Fibroblast of skin of right biceps (primary cell): ENCODE data around the gene TMEM255B.
"Not testable (repeated sequence)": the region's sequence is repeated elsewhere in the genome, so short reads cannot be mapped to it uniquely, and the experiment has no call there.

ENCODE experiments used
- DNase-seq: peaks from one replicate; pipeline ENCODE4 v3.0.0-alpha.2; 2013

Gene TMEM255B

GRCh38 chr13:113758651-113759524, at the start of gene TMEM255B:
Gene TMEM255B (plus strand): TSS chr13:113759226. CDS start chr13:113759270, 44 bp downstream.
- peak; percentile 69 for DNase-seq

- no peak for DNase-seq
These were observed 36.1 kb upstream of the TMEM255B start for GRCh38 chr13:113722921-113723320.

DNA sequence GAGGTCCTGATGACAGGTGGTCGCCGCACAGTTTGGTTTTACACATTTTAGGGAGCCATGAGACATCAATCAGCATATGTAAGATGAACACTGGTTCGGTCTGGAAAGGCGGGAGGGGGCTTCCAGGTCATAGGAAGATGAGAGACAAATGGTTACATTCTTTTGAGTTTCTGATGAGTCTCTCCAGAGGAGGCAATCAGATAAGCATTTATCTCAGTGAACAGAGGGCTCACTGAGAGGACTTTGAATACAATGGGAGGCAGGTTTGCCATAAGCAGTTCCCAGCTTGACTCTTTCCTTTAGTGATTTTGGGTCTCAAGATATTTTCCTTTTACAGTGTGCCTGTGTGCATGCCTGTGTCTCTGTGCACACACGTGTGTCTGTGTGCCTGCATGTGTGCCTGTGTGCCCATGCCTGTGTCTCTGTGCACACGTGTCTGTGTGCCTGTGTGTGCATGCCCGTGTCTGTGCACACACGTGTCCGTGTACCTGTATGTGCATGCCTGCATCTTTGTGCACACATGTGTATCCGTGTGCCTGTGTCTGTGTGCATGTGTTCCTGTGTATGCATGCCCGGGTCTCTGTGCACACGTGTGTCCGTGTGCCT, 35.5 kb upstream of the TMEM255B start:
- DNase-seq, result no peak

GRCh38 chr13:113724016-113724758, 34.8 kb upstream of the TMEM255B start:
- DNase-seq, result no peak

DNA sequence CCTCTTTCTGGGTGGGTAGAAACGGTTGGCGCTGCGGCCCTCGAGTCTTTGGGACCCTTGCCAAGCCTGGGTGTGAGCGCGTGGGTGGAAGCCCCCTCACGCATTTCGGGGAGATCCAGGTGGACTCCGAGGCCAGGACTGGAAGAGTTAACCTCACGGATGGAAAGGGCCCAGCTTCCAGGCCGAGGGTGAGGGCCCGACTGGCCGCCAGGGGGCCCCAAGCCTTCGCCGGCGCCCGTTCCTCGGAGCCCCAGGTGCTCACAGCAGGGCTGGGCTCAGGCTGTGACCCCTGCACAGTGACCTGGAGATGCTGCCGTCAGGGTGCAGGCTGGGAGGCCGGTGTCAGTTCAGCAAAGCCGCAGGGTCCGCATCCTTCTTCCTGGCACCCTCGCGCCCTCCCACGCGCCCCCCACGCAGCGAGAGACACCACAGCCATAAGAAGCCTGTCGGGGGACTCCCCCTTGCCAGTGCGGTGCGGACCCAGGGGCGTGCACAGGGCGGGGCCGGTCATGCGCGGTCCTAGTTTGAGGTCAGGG, 34.2 kb upstream of the TMEM255B start:
- peak; percentile 58 for DNase-seq

GRCh38 chr13:113725329-113726105, 33.5 kb upstream of the TMEM255B start:
- DNase-seq, result not testable (repeated sequence)

- DNase-seq, result not testable (repeated sequence)
These were observed 32.8 kb upstream of the TMEM255B start for GRCh38 chr13:113726106-113726821.

- peak; percentile 18 for DNase-seq
These were observed 32.0 kb upstream of the TMEM255B start for GRCh38 chr13:113726961-113727411.

DNA sequence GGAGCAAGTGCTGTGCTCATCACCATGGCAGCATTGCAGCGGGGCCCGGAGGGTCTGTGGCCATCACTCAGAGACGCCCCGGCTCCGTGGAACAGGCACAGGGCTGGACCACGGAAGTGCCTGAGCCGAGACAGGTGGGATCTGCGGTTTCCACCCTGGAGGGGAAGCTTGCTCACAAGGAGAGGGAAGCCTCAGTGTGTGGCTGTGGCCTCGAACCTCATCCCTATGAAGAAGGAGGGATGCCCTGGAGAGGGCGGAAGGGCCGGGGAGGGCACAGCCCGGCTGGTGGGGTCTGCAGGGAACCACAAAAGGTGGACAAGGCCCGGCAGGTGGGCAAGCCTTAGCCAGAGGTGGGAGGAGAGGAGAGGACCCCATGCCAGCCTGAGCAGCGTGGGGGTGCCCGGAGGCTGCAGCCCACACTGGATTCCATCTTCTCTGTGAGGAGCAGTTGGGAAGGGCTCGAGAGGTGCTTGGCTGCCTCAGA, 30.4 kb upstream of the TMEM255B start:
- DNase-seq, result no peak

GRCh38 chr13:113729187-113730019, 29.6 kb upstream of the TMEM255B start:
- DNase-seq, result no peak

DNA sequence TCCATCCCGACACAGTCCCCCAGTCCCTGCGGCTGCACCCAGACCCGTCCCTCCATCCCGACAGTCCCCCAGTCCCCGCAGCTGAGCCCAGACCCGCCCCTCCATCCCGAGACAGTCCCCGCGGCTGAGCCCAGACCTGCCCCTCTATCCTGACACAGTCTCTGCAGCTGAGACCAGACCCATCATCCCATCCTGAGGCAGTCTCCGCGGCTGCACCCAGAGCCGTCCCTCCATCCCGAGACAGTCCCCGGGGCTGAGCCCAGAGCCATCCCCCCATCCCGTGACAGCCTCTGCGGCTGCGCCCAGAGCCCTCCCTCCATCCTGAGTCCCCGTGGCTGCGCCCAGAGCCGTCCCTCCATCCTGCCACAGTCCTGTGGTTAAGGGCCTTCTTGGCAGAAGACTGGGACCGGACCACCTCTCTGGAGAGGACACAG, 28.8 kb upstream of the TMEM255B start:
- no peak for DNase-seq

- no peak for DNase-seq
These were observed 28.2 kb upstream of the TMEM255B start for GRCh38 chr13:113730831-113731191.

DNA sequence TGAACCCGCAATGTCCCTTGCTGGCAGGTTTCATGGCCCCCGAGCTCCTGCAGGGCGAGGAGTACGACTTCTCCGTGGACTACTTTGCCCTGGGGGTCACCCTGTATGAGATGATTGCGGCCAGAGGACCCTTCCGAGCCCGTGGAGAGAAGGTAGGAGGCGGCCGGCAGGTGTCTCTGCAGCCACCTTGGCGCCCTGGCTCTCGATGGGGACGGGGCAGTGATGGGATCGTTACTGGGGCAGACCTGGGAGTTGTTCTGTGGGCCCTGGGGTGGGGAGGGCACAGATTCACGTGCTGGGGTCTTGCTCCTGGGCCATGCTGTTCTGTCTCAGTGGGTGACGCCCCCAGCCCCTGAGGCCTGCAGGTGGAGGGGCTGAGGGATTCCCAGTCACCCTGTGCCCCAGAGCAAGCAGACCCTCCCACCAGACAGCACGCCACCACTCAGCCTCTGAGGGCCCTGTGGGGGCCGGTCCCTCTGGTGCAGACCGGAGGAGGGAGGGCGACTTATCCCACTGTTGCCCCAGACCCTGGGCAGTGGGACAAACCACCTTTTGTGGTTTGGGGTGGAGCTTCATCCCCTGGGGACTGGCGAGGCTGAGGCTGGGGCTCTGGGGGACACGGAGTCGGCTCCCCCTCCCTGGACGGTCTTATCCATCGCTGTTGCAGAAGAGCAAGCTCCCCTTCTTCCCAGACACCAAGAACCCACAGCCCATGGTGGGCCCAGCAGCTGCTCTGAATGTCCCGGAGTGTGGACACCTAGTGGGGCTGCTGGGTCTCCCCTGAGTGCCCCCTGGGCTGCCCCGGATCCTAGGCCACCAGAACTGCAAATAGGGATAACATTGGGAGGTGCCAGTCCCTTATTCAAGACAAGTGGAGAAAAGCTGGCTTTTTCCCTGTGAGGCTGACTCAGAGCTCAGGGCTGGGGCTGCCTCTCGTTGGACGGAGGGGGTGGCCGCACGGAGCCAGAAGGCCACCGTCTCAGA, 27.5 kb upstream of the TMEM255B start:
- DNase-seq, result no peak

DNA sequence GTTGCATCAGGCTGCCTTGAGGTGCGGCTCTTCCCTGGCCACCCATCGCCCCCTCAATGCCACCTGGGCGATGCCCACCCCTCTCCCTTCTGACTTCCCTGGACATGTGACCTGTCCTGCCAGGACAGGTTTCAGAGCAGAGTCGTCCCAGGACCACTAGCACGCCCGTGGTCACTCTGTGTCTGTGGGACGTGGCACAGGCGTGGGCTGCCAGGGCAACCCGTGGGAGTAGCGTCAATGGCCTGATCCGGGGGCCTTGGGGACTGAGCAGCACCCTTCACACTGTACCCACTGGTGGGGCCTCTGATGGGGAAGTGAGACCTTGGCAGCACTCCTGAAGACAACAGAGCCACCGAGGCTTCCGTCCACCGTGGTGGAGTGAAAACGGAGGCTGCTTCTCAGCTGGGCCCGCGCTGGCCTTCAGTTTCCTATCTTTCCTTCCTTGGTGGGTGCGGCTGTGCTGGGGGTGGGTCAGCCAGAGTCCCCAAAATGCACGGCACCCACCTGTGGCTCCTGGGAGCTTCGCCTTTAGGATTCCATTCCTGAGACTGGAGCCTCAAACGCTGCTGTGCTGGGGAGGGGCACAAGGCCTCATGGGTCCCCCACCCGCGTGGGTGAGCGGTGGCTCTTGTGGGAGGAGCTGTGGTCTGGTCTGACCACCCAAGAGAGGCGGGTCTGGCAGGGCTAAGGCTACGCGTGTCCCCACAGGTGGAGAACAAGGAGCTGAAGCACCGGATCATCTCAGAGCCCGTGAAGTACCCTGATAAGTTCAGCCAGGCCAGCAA, 26.7 kb upstream of the TMEM255B start:
- DNase-seq, result no peak

DNA sequence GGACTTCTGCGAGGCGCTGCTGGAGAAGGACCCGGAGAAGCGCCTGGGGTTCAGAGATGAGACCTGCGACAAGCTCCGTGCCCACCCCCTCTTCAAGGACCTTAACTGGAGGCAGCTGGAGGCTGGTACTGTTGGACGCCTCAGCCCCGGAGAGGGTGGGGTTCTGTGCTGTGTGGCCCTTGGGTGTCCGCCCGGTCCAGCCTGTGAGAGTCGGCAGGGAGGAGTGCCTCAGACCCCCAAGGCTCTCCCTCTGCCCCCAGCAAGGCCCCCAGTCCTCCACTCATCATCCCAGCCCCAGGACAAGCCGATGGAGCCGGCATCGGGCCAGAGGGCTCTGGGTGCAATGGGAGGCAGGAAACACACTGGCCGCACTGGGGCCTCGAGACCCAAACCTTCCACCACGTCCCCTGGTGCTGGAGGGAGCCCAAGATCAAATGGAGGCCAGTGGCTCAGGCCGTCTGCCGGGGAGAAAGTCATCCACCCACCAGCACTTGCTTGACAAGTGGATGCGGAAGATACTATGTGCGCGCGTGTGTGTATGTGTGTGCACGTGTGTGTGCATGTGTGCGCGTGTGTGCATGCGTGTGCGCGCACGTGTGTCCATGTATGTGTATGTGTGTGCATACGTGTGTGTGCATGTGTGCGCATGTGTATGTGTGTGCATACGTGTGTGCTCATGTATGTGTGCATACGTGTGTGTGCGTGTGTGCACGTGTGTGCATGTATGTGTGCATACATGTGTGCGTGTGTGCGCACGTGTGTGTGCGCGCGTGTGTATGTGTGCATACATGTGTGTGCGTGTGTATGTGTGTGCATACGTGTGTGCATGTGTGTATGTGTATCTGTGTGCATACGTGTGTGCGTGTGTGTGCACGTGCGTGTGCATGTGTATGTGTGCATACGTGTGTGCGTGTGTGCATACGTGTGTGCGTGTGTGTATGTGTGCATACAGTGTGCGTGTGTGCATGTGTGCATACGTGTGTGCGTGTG, 25.8 kb upstream of the TMEM255B start:
- no peak for DNase-seq

GRCh38 chr13:113734099-113734825, 24.8 kb upstream of the TMEM255B start:
- DNase-seq, result no peak

DNA sequence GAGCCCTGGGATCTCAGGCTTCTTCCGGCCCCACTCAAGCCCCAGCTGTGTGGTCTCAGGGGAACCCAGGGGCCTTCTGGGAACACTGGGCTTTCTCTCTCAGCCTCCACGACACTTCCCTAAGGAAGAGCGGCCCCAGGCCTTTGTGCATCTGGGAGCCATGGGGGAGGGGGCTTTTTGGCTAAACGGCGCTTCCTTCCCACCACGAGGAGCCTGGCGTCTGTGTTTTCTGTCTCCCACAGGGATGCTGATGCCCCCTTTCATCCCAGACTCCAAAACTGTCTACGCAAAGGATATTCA, 24.2 kb upstream of the TMEM255B start:
- no peak for DNase-seq
